ENCODE data around the gene LXN. TPM values are rescaled to one million over a fixed set of nuclear protein-coding genes. Genes with fewer than 3 reads are reported as not detected.

LXN gene
- total and polyA plus RNA-seq, 2 of the 8 experiments (the other 6 are each of a cell fraction or from before 2014, with no cell fraction given) = 3.2 to 4.7 TPM

DNA sequence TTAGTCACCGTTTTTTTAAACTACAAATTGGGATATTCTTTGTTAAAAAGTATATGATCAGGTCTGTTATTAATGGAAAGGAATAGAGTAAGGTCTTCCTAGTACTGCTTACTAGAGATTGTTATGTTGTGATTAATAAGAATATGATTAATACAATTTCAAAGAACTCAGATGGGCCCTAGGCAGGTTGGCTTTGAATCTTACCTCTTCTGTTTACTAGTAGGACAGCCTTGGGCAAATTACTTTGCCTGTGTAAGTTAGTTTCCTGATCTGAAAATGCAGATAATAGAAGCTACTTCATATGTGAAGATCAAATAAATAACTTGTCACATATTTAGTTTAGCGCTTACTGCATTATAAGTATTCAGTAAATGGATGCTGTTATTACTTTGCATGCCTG, 21.3 kb downstream of the LXN start:
- H4K8ac ChIP-seq (ENCODE audit: extremely low read depth, insufficient read depth, low read length) = no peak overlapping the region
- H2BK5ac ChIP-seq (ENCODE audit: low read depth, low read length) = no peak overlapping the region
- no peak overlapping the region for H2BK12ac ChIP-seq (ENCODE audit: low read depth, low read length)
- H4K20me1 ChIP-seq (replicated peaks in 1 of 2; ENCODE audit: control insufficient read depth in 1 of 2, insufficient read depth in 2 of 2, low read length in 2 of 2) = no peaks in the 10 kb centered on the region
- no peak overlapping the region for H2AK5ac ChIP-seq (ENCODE audit: low read depth, low read length)
- peaks cover 0 to 13% of the 10 kb centered on the region in 2 experiments; a peak in 3 of 4 replicates for H3K79me2 ChIP-seq (ENCODE audit: control insufficient read depth in 1 of 2, insufficient read depth in 2 of 2, low read length in 2 of 2)
- H3K14ac ChIP-seq (ENCODE audit: insufficient read length) = no peak overlapping the region
- H3K4me3 ChIP-seq (ENCODE audit: extremely low read depth in 1 of 4, insufficient read depth in 2 of 4, low read depth in 3 of 4, low read length in 4 of 4) = no peak overlapping the region
- FAIRE-seq (no peak), DNase-seq (ENCODE audit: low read depth in 1 of 2, low spot score in 2 of 2) (no peak)
- H3K4ac ChIP-seq (replicated peaks; ENCODE audit: insufficient read length, low read depth, low read length) = no peak overlapping the region
- H3K27ac ChIP-seq (ENCODE audit: low read depth, low read length) = no peak overlapping the region
- no peaks in the 10 kb centered on the region for H3K4me1 ChIP-seq (replicated peaks in 1 of 4; ENCODE audit: control insufficient read depth in 3 of 4, insufficient read depth in 4 of 4, low read length in 3 of 4)
- H3K23me2 ChIP-seq (ENCODE audit: low read depth, low read length) = no peaks in the 10 kb centered on the region
- no peaks in the 10 kb centered on the region; the same call in 1 of the 2 replicates for H3K79me1 ChIP-seq (ENCODE audit: low read depth, low read length)
- no peak overlapping the region for H3K56ac ChIP-seq (replicated peaks; ENCODE audit: insufficient read length, low read depth, low read length)
- no peak overlapping the region for H3K9ac ChIP-seq (replicated peaks in 1 of 4; ENCODE audit: extremely low read depth in 1 of 4, low read depth in 3 of 4, low read length in 3 of 4)
- no peak overlapping the region for H3K18ac ChIP-seq (ENCODE audit: extremely low read depth, low read length)
- ChIA-PET POLR2A (ENCODE audit: partially characterized antibody) (no interaction called here), CTCF (ENCODE audit: partially characterized antibody) (interaction anchor here (1.3 to 2.4 kb wide), 2 partner anchors 9 to 13 kb away, joined by 3 to 7 read pairs; no protein-coding TSS in a partner anchor)
- no peak overlapping the region for H2AFZ ChIP-seq (ENCODE audit: low read length)
- H3K9me3 ChIP-seq (ENCODE audit: insufficient read depth in 2 of 2, low read depth in 1 of 2, low read length in 1 of 2) = no peaks in the 10 kb centered on the region
- no peak overlapping the region for H3K4me2 ChIP-seq (ENCODE audit: insufficient read depth in 1 of 2, low read depth in 2 of 2, low read length in 2 of 2)
- no peaks in the 10 kb centered on the region for H3K27me3 ChIP-seq (replicated peaks in 1 of 4; ENCODE audit: control insufficient read depth in 3 of 4, extremely low read depth in 1 of 4, insufficient read depth in 3 of 4, low read length in 3 of 4)
- 93% methylated on average over 2 of the region's 2 CpGs; no CpG with 5 or more reads in 1 of the 2 experiments for WGBS, 2 experiments (ENCODE audit: extremely low coverage in 1 of 2, insufficient coverage in 1 of 2, insufficient read length in 1 of 2, insufficient replicate concordance in 2 of 2, low coverage in 1 of 2, low lambda C conversion rate in 2 of 2, missing lambda C conversion rate in 1 of 2)
- peaks cover 3 to 49% (median 17%) of the 10 kb centered on the region in 4 experiments; a peak in 7 of 8 replicates for H3K36me3 ChIP-seq (ENCODE audit: control insufficient read depth in 2 of 4, insufficient read depth in 4 of 4, low read length in 3 of 4)
- H2BK20ac ChIP-seq (ENCODE audit: low read length) = no peak overlapping the region
- no peak overlapping the region for H4K91ac ChIP-seq (replicated peaks; ENCODE audit: insufficient read length, low read length)
- H3K23ac ChIP-seq (ENCODE audit: insufficient read length) = no peak overlapping the region
- H2BK120ac ChIP-seq (replicated peaks; ENCODE audit: low read depth, low read length) = no peak overlapping the region
- H4K5ac ChIP-seq (ENCODE audit: insufficient read length, low read depth, low read length) = no peak overlapping the region
- H2BK15ac ChIP-seq (ENCODE audit: low read length) = no peak overlapping the region
- TF ChIP-seq ZNF274 (IDR thresholded peaks at IDR 0.05; ENCODE audit: borderline replicate concordance, extremely low read depth, low read length) (no peak), SIRT6 (IDR thresholded peaks at IDR 0.05; ENCODE audit: low read length) (no peak), KDM4A (IDR thresholded peaks at IDR 0.05; ENCODE audit: low read depth, low read length, severe bottlenecking) (no peak), SAP30 (IDR thresholded peaks at IDR 0.05; ENCODE audit: insufficient read depth, insufficient replicate concordance, low read length) (no peak), TAF7 (optimal IDR thresholded peaks at IDR 0.05; ENCODE audit: borderline replicate concordance, low read depth, low read length) (no peak), TCF12 (IDR thresholded peaks at IDR 0.05; ENCODE audit: low read depth, low read length) (no peak), CEBPB (IDR thresholded peaks at IDR 0.05; ENCODE audit: low read depth, low read length) (no peak), HDAC2 (IDR thresholded peaks at IDR 0.05; ENCODE audit: borderline replicate concordance in 1 of 2, low read depth in 2 of 2, low read length in 2 of 2) (no peak), GABPA (IDR thresholded peaks at IDR 0.05; ENCODE audit: borderline replicate concordance, insufficient read depth, low read length) (no peak)
- TF ChIP-seq, protein P1, sequence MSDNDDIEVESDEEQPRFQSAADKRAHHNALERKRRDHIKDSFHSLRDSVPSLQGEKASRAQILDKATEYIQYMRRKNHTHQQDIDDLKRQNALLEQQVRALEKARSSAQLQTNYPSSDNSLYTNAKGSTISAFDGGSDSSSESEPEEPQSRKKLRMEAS (IDR thresholded peaks at IDR 0.05) = no peak
- TF ChIP-seq, protein P2, sequence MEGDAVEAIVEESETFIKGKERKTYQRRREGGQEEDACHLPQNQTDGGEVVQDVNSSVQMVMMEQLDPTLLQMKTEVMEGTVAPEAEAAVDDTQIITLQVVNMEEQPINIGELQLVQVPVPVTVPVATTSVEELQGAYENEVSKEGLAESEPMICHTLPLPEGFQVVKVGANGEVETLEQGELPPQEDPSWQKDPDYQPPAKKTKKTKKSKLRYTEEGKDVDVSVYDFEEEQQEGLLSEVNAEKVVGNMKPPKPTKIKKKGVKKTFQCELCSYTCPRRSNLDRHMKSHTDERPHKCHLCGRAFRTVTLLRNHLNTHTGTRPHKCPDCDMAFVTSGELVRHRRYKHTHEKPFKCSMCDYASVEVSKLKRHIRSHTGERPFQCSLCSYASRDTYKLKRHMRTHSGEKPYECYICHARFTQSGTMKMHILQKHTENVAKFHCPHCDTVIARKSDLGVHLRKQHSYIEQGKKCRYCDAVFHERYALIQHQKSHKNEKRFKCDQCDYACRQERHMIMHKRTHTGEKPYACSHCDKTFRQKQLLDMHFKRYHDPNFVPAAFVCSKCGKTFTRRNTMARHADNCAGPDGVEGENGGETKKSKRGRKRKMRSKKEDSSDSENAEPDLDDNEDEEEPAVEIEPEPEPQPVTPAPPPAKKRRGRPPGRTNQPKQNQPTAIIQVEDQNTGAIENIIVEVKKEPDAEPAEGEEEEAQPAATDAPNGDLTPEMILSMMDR (IDR thresholded peaks at IDR 0.05; ENCODE audit: control extremely low read depth in 1 of 3, insufficient read depth in 1 of 3, low read depth in 1 of 3, low read length in 3 of 3) = no peak

Measured in H1 (cell line).